Lower leg skin (tissue), 4 donors: ENCODE measurements around the gene PIAS2. TPM values are rescaled to one million over a fixed set of nuclear protein-coding genes. Genes with fewer than 3 reads are reported as not detected.

Source experiments
- DNase-seq, 2 donors: peaks; one replicate each; pipeline ENCODE4 v3.0.0-alpha.2; 2019; ENCODE audit warnings: low spot score in 2 of 2
- H3K4me3 ChIP-seq: fragments of 200-600 bp; sonication (generic); 2 replicates; pipeline ENCODE4 v1.5.1; 2017; ENCODE audit warnings: mild to moderate bottlenecking, low read depth; ENCODE audit not compliant: poor library complexity, severe bottlenecking
- CTCF ChIP-seq, 3 donors: fragments of 450-650 bp; IDR thresholded peaks; one replicate each; pipeline ENCODE4 v1.5.1; 2016; ENCODE audit warnings: antibody characterized with exemption in 3 of 3, mild to moderate bottlenecking in 3 of 3, moderate library complexity in 2 of 3
- POLR2A ChIP-seq, 2 donors: fragments of 450-650 bp; IDR thresholded peaks; one replicate each; pipeline ENCODE4 v1.6.1; 2016 to 2017; ENCODE audit warnings: antibody characterized with exemption in 2 of 2, mild to moderate bottlenecking in 1 of 2, moderate library complexity in 1 of 2
- WGBS, 2 donors: methylation state at CpG; one replicate each; pipeline ENCODE4 v1.1.5; 2018; 5-methylcytosine and 5-hydroxymethylcytosine counted together
- intact Hi-C: fragments of 100-400 bp; cut with DNase I; formaldehyde crosslinking; loops from one replicate; pipeline ENCODE4 v1.15.0; 2023; ENCODE audit warnings: low total_unique reads
- total RNA-seq, 4 donors: library from RNA; depleted of rRNA; stranded (reverse); fragments of >200 nt; gene quantifications; one replicate each; pipeline ENCODE4 v1.1.0, GENCODE V29; 2016

Gene PIAS2
- total RNA-seq, 4 donors from 2014 or later: 6.3 to 12.7 (median 10.6) TPM

GRCh38 chr18:46756559-46757201 is 160.6 kb downstream of the PIAS2 start, which contains the start of gene ST8SIA5:
TSS of gene ST8SIA5 (minus strand) at chr18:46757053. CDS start at chr18:46756508, 545 bp downstream.
- WGBS, 2 donors: 3% methylated on average over 38 to 45 of the region's 74 CpGs
- TF ChIP-seq CTCF (IDR thresholded peaks at IDR 0.05) (no peak), POLR2A (IDR thresholded peaks at IDR 0.05) (no peak)
- H3K4me3 ChIP-seq: no peak within 1 kb of the TSS
- intact Hi-C loops: no loop called here
- no peak for DNase-seq

- 4 to 5% methylated on average over 34 to 41 of the region's 41 CpGs for WGBS, 2 donors
- intact Hi-C loops: no loop called here
- DNase-seq: no peak
- H3K4me3 ChIP-seq: no peak overlapping the region
- TF ChIP-seq CTCF (IDR thresholded peaks at IDR 0.05): no peak
- no peak for TF ChIP-seq POLR2A (IDR thresholded peaks at IDR 0.05)
Observed at GRCh38 chr18:46756025-46756558, 161.2 kb downstream of the PIAS2 start.

GRCh38 chr18:46755315-46756024 is 161.8 kb downstream of the PIAS2 start:
- DNase-seq: no peak
- H3K4me3 ChIP-seq: no peak overlapping the region
- 14 to 15% methylated on average over 17 of the region's 17 CpGs for WGBS, 2 donors
- TF ChIP-seq CTCF (IDR thresholded peaks at IDR 0.05) (no peak), POLR2A (IDR thresholded peaks at IDR 0.05) (no peak)
- intact Hi-C loops: no loop called here

- WGBS, 2 donors: 62 to 70% methylated on average over 12 to 13 of the region's 13 CpGs
- no peak for TF ChIP-seq POLR2A (IDR thresholded peaks at IDR 0.05)
- no peak for TF ChIP-seq CTCF (IDR thresholded peaks at IDR 0.05)
- no peak for DNase-seq
- no peak overlapping the region for H3K4me3 ChIP-seq
- intact Hi-C loops: no loop called here
Observed at GRCh38 chr18:46754661-46755292, 162.5 kb downstream of the PIAS2 start.

DNA sequence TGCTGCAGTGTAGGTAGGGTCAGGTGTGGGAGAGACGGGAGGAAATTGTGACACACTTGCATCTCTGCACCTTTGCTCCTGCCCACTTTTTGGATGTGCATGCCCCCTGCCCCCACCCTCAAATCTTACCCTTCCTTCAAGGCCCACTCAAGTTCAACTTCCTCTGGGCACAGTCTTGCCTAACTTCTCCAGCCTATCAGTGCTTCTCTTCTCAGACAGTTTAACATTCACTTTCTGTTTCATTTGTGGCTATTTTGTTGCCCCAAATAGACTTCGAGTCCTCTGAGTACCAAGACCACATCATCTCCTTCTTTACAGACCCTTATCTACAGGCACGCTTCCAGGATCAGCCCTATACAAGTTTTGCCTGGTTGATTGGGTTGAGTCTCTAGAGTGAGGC is 163.1 kb downstream of the PIAS2 start:
- no peak for DNase-seq
- 82 to 84% methylated on average over 3 of the region's 3 CpGs for WGBS, 2 donors
- TF ChIP-seq CTCF (IDR thresholded peaks at IDR 0.05) (no peak), POLR2A (IDR thresholded peaks at IDR 0.05) (no peak)
- intact Hi-C loops: no loop called here
- H3K4me3 ChIP-seq: no peak overlapping the region

Other genes starting within 250 kb of the PIAS2 start
- not detected for gene ST8SIA5, start 160.5 kb downstream of the PIAS2 start, total RNA-seq
- 1 to 10 TPM; 1.1 to 5.6 (median 4.5) TPM for gene KATNAL2, start 95 bp upstream of the PIAS2 start, total RNA-seq
- gene ELOA2, start 118.1 kb upstream of the PIAS2 start, total RNA-seq: not detected
- gene HDHD2, start 233.0 kb upstream of the PIAS2 start, total RNA-seq: 10 to 100 TPM; 12.9 to 30.0 (median 15.9) TPM